Activated T-cell treated with anti-CD3 and anti-CD28 coated beads for 1 hour (primary cell): ENCODE data around the gene HTT.
"Not testable (repeated sequence)": the region's sequence is repeated elsewhere in the genome, so short reads cannot be mapped to it uniquely, and the experiment has no call there.

Source experiments
- DNase-seq: peaks from one replicate; pipeline ENCODE4 v3.0.0-alpha.2; 2020; ENCODE audit warnings: low read depth

The HTT gene

GRCh38 chr4:3046162-3046561 lies 28.3 kb upstream of the HTT start:
- no peak for DNase-seq

- no peak for DNase-seq
These were observed 27.9 kb upstream of the HTT start for GRCh38 chr4:3046623-3047022.

GRCh38 chr4:3047464-3048286 lies 26.8 kb upstream of the HTT start:
- peak; percentile 52 for DNase-seq

GRCh38 chr4:3051141-3051897 lies 23.2 kb upstream of the HTT start:
- not testable (repeated sequence) for DNase-seq

GRCh38 chr4:3054169-3054759 lies 20.2 kb upstream of the HTT start:
- DNase-seq, result no peak

GRCh38 chr4:3059943-3060342 lies 14.5 kb upstream of the HTT start:
- no peak for DNase-seq

- DNase-seq, result no peak
These were observed 13.5 kb upstream of the HTT start for GRCh38 chr4:3060946-3061345.

- DNase-seq, result no peak
These were observed 12.0 kb upstream of the HTT start for GRCh38 chr4:3062471-3062870.

GRCh38 chr4:3065551-3065950 lies 8.9 kb upstream of the HTT start:
- no peak for DNase-seq

GRCh38 chr4:3066836-3067400 lies 7.6 kb upstream of the HTT start:
- DNase-seq, result no peak

- DNase-seq, result no peak
These were observed 6.9 kb upstream of the HTT start for GRCh38 chr4:3067473-3068001.

GRCh38 chr4:3069661-3070199 lies 4.8 kb upstream of the HTT start:
- no peak for DNase-seq

- DNase-seq, result no peak
These were observed 3.6 kb upstream of the HTT start for GRCh38 chr4:3070709-3071500.

GRCh38 chr4:3071811-3072210 lies 2.7 kb upstream of the HTT start:
- no peak for DNase-seq

GRCh38 chr4:3073158-3074077 lies 1.1 kb upstream of the HTT start:
- DNase-seq, result no peak

- peak; percentile 5 for DNase-seq
These were observed 568 bp downstream of the HTT start for GRCh38 chr4:3074846-3075651.

GRCh38 chr4:3075652-3075981 lies 1.1 kb downstream of the HTT start:
- no peak for DNase-seq

- no peak for DNase-seq
These were observed 3.3 kb downstream of the HTT start for GRCh38 chr4:3077796-3078195.

- DNase-seq, result no peak
These were observed 5.2 kb downstream of the HTT start for GRCh38 chr4:3079694-3080123.
